Ecto neural progenitor cell (in vitro differentiated cells): ENCODE measurements around the gene CD2.
"Not testable (repeated sequence)": the region's sequence is repeated elsewhere in the genome, so short reads cannot be mapped to it uniquely, and the experiment has no call there.

Source experiments
- DNase-seq: peaks from one replicate; pipeline ENCODE4 v3.0.0-alpha.2; 2018; ENCODE audit warnings: low spot score

The CD2 gene

GRCh38 chr1:116732726-116733125 lies 21.5 kb upstream of the CD2 start:
- no peak for DNase-seq

GRCh38 chr1:116733476-116734365 lies 20.5 kb upstream of the CD2 start:
- no peak for DNase-seq

GRCh38 chr1:116735246-116735645 lies 19.0 kb upstream of the CD2 start:
- DNase-seq: no peak

GRCh38 chr1:116737020-116737854 lies 17.0 kb upstream of the CD2 start:
- DNase-seq: peak; percentile 66

- DNase-seq: no peak
Measured at GRCh38 chr1:116737855-116738321, 16.3 kb upstream of the CD2 start.

- no peak for DNase-seq
Measured at GRCh38 chr1:116738673-116739370, 15.4 kb upstream of the CD2 start.

GRCh38 chr1:116739371-116740012 lies 14.7 kb upstream of the CD2 start:
- no peak for DNase-seq

- DNase-seq: no peak
Measured at GRCh38 chr1:116740296-116740695, 13.9 kb upstream of the CD2 start.

GRCh38 chr1:116740746-116741145 lies 13.5 kb upstream of the CD2 start:
- no peak for DNase-seq

- no peak for DNase-seq
Measured at GRCh38 chr1:116741836-116742565, 12.2 kb upstream of the CD2 start.

- DNase-seq: no peak
Measured at GRCh38 chr1:116743535-116743934, 10.7 kb upstream of the CD2 start.

GRCh38 chr1:116748272-116748671 lies 6.0 kb upstream of the CD2 start:
- DNase-seq: no peak

- DNase-seq: no peak
Measured at GRCh38 chr1:116751146-116751545, 3.1 kb upstream of the CD2 start.

GRCh38 chr1:116751621-116752020 lies 2.6 kb upstream of the CD2 start:
- no peak for DNase-seq

GRCh38 chr1:116753312-116753711 lies 918 bp upstream of the CD2 start:
- no peak for DNase-seq

- no peak for DNase-seq
Measured at GRCh38 chr1:116755066-116755465, 836 bp downstream of the CD2 start.

GRCh38 chr1:116755681-116756080 lies 1.5 kb downstream of the CD2 start:
- no peak for DNase-seq

GRCh38 chr1:116756092-116756491 lies 1.9 kb downstream of the CD2 start:
- not testable (repeated sequence) for DNase-seq

GRCh38 chr1:116758456-116758815 lies 4.2 kb downstream of the CD2 start:
- not testable (repeated sequence) for DNase-seq

- no peak for DNase-seq
Measured at GRCh38 chr1:116759636-116760035, 5.4 kb downstream of the CD2 start.

- DNase-seq: no peak
Measured at GRCh38 chr1:116760487-116760886, 6.3 kb downstream of the CD2 start.
